ENCODE measurements around the gene YTHDF1.
"Not testable (repeated sequence)": the region's sequence is repeated elsewhere in the genome, so short reads cannot be mapped to it uniquely, and the experiment has no call there.

The YTHDF1 gene

DNA sequence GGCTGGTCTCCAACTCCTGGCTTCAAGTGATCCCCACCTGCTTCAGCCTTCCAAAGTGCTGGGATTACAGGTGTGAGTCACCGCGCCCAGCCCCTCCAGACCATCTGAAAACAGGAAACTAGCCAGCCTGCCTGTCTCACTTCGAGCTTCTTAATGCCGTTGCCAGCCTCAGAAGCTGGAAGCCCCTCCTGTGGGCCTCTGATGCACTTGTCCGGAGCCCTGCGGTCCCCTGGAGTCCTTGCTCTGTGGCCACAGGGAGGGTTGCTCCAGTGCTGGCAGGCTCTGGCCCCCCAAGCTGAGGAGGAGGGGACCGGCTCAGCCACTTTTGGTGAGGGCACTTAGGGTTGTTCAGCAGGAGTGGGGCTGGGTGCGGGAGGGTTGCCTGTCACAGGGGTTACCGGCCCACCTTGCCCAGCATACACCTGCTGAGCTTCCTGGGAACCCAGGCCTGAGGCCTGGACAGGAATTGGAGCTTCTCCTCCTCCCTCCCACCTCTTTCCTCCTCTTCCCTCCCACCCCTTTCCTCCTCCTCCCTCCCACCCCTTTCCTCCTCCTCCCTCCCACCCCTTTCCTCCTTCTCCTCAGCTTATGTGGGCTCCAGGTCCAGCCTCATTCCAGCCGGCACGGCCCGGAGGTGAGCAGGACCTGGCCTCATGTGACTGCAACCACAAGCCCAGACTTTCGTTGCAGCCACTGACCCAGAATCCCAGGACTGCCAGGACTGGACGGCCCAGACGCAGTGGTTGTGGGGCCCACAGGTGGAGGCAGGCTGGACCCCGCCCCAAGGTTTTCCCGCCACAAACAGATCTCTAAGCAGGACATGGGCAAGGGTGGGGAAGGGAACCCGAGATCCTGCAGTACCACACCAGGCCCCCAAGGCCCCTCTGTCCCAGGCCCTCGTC lies 10.4 kb upstream of the YTHDF1 start:
- no peak for DNase-seq

- DNase-seq, result no peak
These were observed 9.1 kb upstream of the YTHDF1 start for GRCh38 chr20:63225082-63225454.

- DNase-seq, result no peak
These were observed 8.6 kb upstream of the YTHDF1 start for GRCh38 chr20:63224412-63225081.

GRCh38 chr20:63223826-63224207 lies 7.9 kb upstream of the YTHDF1 start:
- DNase-seq, result no peak

DNA sequence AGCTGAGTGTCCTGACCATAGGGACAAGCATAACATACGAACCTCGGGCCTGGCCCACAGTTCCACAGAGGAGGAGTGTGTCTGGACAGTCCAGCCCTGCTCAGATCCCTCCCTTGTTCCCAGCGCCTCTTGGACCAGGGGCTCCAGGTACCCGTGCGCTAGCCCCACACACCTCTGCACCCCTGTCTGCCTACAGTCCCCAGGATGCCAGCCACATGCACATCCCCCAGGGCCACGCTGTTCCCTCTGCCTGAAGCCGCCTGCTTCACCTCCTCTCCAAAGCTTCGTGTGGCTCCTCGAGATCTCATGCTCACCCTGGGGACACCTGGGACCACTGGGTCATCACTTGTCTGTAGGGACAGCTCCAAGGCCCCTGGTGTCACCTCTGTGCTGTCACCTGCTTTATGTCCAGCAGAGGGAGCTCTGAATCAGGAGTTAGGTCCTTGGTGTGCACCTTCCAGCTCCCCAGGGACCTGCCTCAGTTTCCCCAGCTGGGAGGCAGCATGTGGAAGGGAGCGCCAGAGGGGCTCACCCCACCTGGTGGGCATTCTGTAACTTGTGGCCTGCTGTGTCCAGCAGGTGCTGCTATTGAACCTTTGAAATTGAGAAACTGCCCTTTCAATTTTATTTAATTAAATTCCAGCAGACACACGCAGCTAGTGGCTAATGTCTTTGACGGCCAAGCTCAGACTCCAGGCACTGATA lies 7.3 kb upstream of the YTHDF1 start:
- no peak for DNase-seq

- DNase-seq, result no peak
These were observed 6.6 kb upstream of the YTHDF1 start for GRCh38 chr20:63222541-63222940.

GRCh38 chr20:63221400-63222053 lies 5.6 kb upstream of the YTHDF1 start:
- DNase-seq, result not testable (repeated sequence)

DNA sequence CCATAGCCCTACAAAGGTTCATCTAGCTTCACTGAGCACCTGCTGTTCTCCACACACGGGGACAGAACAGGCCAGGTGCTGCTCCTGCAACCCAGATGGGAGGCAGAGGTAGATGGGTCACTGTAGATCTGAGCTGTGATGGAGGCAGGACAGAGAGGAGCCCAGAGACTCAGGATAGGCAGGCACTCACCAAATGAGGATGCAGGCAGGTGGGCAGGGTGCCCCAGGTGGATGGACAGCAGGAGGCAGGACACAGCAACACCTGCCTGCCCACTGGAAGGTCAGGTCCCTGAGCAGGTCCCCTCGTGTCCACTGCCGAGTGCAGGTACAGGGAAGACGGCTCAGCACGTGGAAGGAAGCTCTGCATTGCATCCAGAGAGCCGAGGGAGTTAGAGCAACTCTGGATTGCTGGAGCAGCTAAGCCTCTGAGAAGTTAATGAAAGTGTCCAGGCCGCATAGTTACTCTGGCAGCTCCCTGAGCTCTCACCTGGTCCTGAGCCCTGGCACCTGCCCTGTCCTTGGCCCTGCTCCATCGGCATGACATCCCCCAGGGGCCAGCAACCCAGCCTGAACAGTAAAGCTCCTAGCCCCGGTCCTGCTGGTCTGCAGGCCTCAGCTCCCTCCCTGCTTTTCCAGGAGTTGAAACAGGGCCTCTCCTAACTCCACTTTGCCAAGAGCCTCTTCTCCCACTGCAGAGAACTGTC lies 4.9 kb upstream of the YTHDF1 start:
- DNase-seq, result no peak

DNA sequence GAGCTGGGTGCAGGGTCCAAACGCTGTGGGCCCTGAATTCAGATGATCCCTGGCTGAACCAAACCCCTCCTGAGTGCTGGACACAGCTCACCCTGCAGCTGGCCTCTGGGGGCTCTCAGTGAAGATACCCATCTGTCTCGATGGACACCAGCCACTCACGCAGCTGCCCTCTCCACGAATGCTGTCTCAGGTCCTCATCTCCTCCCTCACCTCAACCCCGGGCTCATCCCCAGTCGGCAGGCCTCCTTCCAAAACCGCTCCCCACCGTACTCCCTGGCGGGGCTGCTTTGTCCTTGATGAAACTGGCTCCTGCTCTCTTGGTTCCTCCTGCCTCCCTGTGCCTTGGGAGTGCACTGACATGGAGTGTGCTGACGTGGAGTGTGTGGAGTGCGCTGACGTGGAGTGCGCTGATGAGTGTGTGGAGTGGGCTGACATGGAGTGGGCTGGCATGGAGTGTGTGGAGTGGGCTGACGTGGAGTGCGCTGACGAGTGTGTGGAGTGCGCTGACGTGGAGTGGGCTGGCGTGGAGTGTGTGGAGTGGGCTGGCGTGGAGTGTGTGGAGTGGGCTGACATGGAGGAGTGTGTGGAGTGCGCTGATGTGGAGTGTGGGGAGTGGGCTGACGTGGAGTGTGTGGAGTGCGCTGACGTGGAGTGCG lies 4.1 kb upstream of the YTHDF1 start:
- DNase-seq, result no peak

DNA sequence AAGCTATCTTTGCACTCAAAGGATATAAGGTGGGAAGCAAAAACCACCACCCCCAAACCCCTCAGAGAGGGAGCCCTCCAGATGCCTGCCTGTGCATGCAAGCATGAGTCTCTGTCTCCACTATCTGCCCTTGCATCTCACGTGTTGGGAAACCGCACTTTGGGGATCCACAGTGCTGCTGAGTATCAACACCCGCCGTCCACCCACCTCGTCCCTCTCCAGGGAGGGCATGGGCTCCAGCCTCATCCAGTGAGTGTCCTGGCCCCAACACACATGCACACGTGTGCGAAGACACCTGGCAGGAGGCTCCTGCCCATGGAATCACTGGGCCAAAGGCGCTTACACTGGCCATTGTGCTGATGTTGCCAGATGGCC lies 3.5 kb upstream of the YTHDF1 start:
- no peak for DNase-seq

DNA sequence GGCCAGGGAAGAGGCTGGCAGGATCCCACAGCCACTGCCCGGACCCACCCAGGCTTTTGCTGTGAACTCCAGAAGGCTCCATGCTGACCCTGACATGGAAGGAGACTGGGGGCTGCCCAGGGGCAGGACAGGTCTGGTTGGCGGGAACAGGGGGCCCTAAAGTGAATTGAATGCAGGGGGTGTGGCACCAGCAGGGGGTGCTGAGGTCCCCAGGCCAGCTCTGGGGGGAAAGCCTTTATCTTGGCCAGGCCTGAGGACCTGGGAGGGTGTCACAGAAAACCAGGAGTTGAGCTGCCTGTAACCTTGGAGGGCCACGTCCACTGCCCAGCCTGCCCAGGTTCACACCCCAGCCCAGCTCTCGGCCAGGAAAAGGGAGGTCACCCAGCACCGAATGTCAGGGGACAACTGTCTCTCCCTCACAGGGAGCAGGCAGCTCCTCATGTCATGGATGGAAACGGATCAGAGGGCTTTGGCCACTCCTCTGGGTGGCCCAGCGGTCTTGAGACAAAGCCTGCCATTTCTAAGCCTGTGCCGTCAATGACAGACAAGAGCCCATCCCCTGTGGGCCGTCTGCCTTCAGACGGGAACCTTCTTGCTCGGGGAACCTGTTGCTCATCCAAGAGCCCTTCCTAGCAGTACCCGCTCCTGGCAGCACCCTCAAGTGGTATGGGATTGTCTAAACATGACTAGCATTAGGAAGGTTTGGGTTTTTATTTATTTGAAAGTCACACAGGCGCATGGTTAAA lies 2.9 kb upstream of the YTHDF1 start:
- no peak for DNase-seq

DNA sequence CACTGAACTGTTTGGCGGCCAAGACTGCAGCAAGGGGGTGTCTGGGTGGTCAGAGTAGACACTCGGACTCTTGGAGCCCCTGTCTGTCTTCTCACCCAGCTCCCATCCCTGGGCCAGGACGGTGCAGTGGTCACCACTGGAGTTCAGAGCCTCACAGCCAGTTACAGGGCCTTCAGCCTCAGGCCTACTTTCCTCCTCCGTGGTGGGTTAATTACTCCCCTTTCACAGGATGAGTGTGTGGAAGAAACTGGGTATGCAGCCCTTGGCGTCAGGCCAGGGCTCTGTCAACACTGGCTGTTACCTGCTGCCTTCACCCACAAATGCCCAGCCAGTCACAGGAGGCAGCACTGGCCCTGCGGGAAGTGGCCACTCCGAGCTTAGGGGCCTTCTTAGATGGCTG lies 1.8 kb upstream of the YTHDF1 start:
- DNase-seq, result no peak

- no peak for DNase-seq
These were observed 1.0 kb upstream of the YTHDF1 start for GRCh38 chr20:63216849-63217471.

DNA sequence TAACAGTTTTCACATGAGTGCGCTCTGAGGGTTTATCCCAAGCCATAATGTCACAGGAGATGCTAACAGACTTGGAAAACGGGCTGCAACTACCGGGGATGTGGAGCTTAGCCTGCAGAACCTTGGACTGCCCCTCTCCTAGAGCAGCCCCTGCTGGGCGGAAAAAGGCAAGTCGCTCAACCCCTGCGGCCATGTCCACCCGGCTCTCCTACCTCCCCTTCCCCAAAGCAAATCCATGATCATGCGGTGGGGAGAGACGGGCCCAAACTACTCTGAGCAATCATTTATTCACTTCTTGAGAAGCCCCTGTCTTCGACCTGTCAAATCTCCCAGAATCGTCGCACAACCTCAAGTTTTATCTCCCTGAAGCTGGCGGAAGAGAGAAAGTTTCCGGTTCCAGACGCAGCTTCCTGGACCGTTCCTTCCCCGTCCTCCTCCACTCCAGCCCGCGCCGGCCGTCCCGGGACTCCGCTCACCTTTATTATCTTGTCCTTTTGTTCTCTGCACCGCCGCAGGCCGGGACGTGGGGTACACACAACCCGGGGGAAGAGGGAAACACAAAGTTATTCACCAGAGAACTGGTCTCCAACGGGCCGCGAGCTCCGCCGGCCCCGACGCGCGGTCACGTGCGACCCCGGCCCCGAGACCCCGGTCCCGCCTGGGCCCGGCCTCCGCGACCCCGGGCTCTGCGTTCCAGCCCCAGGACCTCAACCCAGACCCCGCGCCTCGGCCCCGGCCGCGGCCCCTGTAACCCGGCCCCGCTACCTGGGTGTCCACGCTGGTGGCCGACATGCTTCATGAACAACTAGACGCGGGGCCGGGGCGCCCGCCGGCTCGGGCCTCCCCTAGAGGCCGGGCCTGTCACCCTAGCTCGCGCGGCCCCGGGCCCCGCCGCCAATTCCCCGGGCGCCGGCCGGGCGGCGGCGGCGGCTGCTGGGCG lies 560 bp downstream of the YTHDF1 start:
- no peak for DNase-seq

DNA sequence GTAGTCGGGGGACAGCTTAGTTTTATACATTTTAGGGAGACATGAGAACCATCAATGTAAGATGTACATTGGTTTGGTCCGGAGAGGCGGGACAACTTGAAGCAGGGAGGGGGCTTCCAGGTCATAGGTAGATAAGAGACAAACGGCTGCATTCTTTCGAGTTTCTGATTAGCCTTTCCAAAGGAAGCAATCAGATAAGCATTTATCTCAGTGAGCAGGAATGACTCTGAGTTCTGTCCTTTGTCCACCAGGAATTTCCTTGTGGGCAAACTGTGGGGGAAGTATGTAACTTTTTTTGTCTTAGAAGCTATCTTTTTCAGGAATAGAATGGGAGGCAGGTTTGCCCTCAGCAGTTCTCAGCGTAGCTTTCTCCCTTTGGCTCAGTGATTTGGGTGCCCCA lies 1.4 kb downstream of the YTHDF1 start:
- DNase-seq, result no peak

DNA sequence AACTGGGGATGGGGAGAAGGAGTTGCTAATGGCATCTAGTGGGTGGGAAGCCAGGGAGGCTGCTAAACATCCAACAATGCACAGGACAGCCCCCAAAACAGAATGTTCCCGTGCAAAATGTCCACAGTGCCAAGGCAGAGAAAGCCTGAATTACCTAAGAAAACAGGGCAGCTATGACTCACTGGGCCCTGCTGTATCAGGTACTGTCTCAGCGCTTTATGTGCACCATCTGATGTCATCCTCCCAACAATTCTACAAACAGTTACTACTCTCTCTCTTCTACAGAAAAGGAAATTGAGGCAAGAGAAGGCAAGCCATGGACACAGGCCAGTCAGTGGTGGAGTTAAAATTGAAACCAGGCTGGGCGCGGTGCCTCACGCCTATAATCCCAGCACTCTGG lies 3.1 kb downstream of the YTHDF1 start:
- no peak for DNase-seq

DNA sequence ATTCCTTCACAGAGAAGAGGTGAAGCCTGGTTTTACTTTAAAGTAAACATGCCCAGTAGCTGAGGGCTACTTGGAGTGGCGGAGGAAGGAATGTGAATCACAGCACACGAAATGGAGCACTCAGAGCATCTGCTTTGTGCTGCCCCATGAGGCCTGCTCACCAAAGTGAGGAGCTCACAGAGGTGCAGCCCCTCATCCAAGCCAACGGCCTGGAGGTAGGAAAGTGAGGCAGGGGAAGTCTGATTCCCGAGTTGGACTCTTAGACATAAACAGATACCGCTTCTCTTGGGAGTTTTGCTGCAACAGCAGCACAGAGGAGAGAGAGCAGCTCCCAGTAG lies 3.6 kb downstream of the YTHDF1 start:
- DNase-seq, result no peak

DNA sequence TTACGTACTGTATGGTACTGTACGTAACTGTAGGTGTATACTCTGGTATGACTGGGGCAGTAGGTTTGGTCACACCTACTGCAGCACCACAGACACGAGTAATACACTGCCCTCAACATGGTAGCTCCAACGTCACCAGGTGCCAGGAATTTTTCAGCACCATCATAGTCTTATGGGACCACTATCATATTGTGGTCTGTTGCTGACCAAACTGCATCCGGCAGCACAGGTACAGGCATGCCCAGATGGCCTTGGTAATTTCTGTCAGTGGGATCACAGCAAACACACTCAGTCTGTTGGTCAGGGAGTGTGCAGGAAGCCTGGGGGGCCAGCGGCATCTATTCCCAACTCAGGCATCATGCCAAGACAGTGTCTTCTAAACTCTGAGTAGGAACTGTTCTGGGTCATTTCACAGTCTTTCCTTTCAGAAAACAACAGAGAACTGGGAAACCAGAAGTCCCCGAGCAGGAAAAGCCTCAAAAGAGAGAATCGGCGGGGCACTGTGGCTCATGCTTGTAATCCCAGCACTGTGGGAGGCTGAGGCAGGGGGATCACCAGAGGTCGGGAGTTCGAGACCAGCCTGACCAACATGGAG lies 5.8 kb downstream of the YTHDF1 start:
- DNase-seq, result no peak

DNA sequence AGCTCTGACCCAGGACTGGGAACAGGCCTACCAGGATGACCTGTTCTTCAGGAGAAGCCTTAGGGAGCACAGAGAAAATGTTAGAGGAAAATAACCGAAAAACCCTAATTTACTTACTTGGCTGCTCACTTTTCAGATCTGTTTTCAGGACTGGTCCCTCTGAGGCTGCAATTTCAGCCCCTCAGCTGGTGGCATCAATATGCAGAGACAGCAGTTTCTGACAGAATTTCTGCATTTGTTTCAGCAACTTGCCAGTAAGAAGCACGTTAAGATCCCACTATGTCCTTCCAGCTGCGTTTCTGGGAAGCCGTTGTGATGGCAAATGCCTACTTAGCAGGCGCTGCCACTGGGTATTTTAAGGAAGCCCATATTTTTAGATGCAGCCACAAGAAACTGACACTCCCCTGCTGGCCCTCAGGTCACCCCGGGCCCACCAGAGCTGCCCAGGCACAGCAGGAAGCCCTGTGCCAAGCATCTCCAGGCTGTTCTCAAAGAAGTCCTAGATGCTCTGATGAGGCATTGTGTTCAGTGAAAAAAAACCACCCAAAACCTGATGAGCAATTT lies 7.5 kb downstream of the YTHDF1 start:
- no peak for DNase-seq

All from NCI-H187 treated with DMSO at 0.1 percent for 48 hours (cell line).